ENCODE data around the gene LMTK3. TPM values are rescaled to one million over a fixed set of nuclear protein-coding genes. Genes with fewer than 3 reads are reported as not detected.

LMTK3 gene
- total and polyA plus RNA-seq, 2 of the 13 experiments (the other 11 are each of a cell fraction or from before 2014, with no cell fraction given): 0.18 to 0.29 TPM

DNA sequence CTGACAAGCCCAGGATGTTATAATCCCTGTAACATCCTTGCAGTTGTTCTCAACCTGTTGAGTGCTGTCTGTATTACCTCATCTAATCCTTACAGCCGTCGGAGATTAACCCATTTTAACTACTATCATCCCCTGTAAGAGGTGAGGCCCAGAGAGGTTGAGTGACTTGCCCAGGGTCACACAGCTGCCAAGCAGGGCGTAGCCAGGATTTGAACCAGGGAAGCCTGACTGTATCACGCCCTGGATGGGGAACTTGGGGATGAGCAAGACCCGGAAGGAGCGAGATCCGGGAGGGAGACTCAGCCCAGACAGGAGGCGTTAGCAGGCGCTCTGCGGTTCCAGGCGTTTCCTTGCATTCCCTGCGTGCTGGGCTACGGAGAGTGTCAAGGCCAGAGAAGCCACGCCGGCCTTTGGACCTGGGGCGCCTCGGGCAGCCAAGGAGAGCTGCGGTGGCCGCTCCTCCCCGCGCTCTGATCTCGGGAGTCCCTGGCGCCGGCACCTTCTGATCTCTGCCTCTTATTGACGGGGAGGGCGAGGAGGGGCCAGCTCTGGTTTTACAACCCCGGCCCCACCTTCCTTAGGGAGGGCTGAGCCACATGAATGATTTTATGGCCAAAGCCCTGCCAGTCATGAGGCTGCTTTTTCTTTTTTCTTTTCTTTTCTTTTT lies 46.5 kb upstream of the LMTK3 start (continued):
- TF ChIP-seq SETDB1 (CRISPR knock-in tag; IDR thresholded peaks at IDR 0.05; ENCODE audit: borderline replicate concordance) (peak; percentile 35; the same call in 1 of the 2 replicates), ZSCAN29 (CRISPR knock-in tag; conservative IDR thresholded peaks at IDR 0.05) (0 out of 2 replicates have a peak, but pooled peaks have one; percentile 67), ZNF205 (CRISPR knock-in tag; IDR thresholded peaks at IDR 0.05) (peak; percentile 93), ZFP36L1 (CRISPR knock-in tag; IDR thresholded peaks at IDR 0.05) (no peak), PHF5A (CRISPR knock-in tag; IDR thresholded peaks at IDR 0.05; ENCODE audit: low read depth, unreplicated experiment) (peak; percentile 91), RBM39 (IDR thresholded peaks at IDR 0.05; ENCODE audit: low read depth, low read length, poor library complexity, severe bottlenecking) (peak; percentile 73), ZNF460 (CRISPR knock-in tag; IDR thresholded peaks at IDR 0.05; ENCODE audit: borderline replicate concordance) (peak; percentile 66; the same call in 1 of the 2 replicates), TP53 (CRISPR knock-in tag; conservative IDR thresholded peaks at IDR 0.05) (no peak; the same call in 1 of the 2 replicates), NFRKB (IDR thresholded peaks at IDR 0.05) (no peak), ZFY (CRISPR knock-in tag; IDR thresholded peaks at IDR 0.05) (peak; percentile 39; the same call in 1 of the 2 replicates), ZNF160 (CRISPR knock-in tag; IDR thresholded peaks at IDR 0.05) (peak; percentile 85; the same call in 1 of the 2 replicates), ZNF839 (CRISPR knock-in tag; IDR thresholded peaks at IDR 0.05; ENCODE audit: borderline replicate concordance) (peak; percentile 80; the same call in 1 of the 2 replicates), ZFX (CRISPR knock-in tag; IDR thresholded peaks at IDR 0.05; ENCODE audit: low read depth) (peak; percentile 47; the same call in 1 of the 2 replicates), RFX1 (IDR thresholded peaks at IDR 0.05) (no peak), HHEX (CRISPR knock-in tag; IDR thresholded peaks at IDR 0.05) (no peak), KMT2A (CRISPR knock-in tag; IDR thresholded peaks at IDR 0.05) (no peak; the same call in 1 of the 2 replicates), ZNF121 (CRISPR knock-in tag; IDR thresholded peaks at IDR 0.05) (peak; percentile 82)
- TF ChIP-seq, protein P1, sequence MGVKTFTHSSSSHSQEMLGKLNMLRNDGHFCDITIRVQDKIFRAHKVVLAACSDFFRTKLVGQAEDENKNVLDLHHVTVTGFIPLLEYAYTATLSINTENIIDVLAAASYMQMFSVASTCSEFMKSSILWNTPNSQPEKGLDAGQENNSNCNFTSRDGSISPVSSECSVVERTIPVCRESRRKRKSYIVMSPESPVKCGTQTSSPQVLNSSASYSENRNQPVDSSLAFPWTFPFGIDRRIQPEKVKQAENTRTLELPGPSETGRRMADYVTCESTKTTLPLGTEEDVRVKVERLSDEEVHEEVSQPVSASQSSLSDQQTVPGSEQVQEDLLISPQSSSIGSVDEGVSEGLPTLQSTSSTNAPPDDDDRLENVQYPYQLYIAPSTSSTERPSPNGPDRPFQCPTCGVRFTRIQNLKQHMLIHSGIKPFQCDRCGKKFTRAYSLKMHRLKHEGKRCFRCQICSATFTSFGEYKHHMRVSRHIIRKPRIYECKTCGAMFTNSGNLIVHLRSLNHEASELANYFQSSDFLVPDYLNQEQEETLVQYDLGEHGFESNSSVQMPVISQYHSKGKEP (CRISPR knock-in tag; IDR thresholded peaks at IDR 0.05): no peak
- TF ChIP-seq, protein P2, sequence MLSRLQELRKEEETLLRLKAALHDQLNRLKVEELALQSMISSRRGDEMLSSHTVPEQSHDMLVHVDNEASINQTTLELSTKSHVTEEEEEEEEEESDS (CRISPR knock-in tag; IDR thresholded peaks at IDR 0.05; ENCODE audit: borderline replicate concordance): no peak
- TF ChIP-seq, protein P3, sequence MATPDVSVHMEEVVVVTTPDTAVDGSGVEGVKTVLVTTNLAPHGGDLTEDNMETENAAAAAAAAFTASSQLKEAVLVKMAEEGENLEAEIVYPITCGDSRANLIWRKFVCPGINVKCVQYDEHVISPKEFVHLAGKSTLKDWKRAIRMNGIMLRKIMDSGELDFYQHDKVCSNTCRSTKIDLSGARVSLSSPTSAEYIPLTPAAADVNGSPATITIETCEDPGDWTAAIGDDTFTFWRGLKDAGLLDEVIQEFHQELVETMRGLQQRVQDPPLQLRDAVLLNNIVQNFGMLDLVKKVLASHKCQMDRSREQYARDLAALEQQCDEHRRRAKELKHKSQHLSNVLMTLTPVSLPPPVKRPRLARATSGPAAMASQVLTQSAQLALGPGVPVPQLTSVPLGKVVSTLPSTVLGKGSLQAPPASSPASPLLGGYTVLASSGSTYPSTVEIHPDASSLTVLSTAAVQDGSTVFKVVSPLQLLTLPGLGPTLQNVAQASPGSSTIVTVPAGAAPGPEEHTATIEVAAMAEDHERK (CRISPR knock-in tag; IDR thresholded peaks at IDR 0.05; ENCODE audit: low read depth): no peak
- TF ChIP-seq, protein P4, sequence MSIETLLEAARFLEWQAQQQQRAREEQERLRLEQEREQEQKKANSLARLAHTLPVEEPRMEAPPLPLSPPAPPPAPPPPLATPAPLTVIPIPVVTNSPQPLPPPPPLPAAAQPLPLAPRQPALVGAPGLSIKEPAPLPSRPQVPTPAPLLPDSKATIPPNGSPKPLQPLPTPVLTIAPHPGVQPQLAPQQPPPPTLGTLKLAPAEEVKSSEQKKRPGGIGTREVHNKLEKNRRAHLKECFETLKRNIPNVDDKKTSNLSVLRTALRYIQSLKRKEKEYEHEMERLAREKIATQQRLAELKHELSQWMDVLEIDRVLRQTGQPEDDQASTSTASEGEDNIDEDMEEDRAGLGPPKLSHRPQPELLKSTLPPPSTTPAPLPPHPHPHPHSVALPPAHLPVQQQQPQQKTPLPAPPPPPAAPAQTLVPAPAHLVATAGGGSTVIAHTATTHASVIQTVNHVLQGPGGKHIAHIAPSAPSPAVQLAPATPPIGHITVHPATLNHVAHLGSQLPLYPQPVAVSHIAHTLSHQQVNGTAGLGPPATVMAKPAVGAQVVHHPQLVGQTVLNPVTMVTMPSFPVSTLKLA (IDR thresholded peaks at IDR 0.05): no peak
- TF ChIP-seq, protein P5, sequence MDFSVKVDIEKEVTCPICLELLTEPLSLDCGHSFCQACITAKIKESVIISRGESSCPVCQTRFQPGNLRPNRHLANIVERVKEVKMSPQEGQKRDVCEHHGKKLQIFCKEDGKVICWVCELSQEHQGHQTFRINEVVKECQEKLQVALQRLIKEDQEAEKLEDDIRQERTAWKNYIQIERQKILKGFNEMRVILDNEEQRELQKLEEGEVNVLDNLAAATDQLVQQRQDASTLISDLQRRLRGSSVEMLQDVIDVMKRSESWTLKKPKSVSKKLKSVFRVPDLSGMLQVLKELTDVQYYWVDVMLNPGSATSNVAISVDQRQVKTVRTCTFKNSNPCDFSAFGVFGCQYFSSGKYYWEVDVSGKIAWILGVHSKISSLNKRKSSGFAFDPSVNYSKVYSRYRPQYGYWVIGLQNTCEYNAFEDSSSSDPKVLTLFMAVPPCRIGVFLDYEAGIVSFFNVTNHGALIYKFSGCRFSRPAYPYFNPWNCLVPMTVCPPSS (IDR thresholded peaks at IDR 0.05): no peak

All from HepG2 (cell line).